Loucy (cell line): ENCODE measurements around the gene PDLIM7.

ENCODE experiments used
- H2AFZ ChIP-seq: fragments of 200-600 bp; sonication (generic); 2 replicates; pipeline ENCODE4 v1.6.0; 2016; ENCODE audit warnings: antibody characterized with exemption, mild to moderate bottlenecking, low read length, moderate library complexity
- H3F3A ChIP-seq: fragments of 200-600 bp; 2 replicates; pipeline ENCODE4 v1.6.0; 2016; ENCODE audit warnings: antibody characterized with exemption, low read depth, mild to moderate bottlenecking
- H3K27me3 ChIP-seq: fragments of 200-600 bp; sonication (generic); 2 replicates; pipeline ENCODE4 v1.6.1; 2014; ENCODE audit warnings: low read length, mild to moderate bottlenecking; ENCODE audit not compliant: insufficient read depth, poor library complexity, severe bottlenecking
- H3K36me3 ChIP-seq: fragments of 200-600 bp; sonication (generic); 2 replicates; pipeline ENCODE4 v1.6.1; 2016; ENCODE audit warnings: low read length; ENCODE audit not compliant: insufficient read depth
- H3K4me1 ChIP-seq: fragments of 200-600 bp; sonication (generic); 2 replicates; pipeline ENCODE4 v1.5.1; 2014; ENCODE audit warnings: low read length, mild to moderate bottlenecking; ENCODE audit not compliant: insufficient read depth, poor library complexity, severe bottlenecking
- H3K4me2 ChIP-seq: fragments of 200-600 bp; sonication (generic); 2 replicates; pipeline ENCODE4 v1.6.0; 2014; ENCODE audit warnings: antibody characterized with exemption, low read length, low read depth, mild to moderate bottlenecking; ENCODE audit not compliant: poor library complexity, severe bottlenecking
- H3K4me3 ChIP-seq: fragments of 200-600 bp; sonication (generic); 2 replicates; pipeline ENCODE4 v1.5.1; 2014; ENCODE audit warnings: low read length, mild to moderate bottlenecking, mixed read lengths; ENCODE audit not compliant: poor library complexity, severe bottlenecking
- H3K79me2 ChIP-seq: fragments of 200-600 bp; sonication (generic); 2 replicates; pipeline ENCODE4 v1.6.1; 2014; ENCODE audit warnings: low read length; ENCODE audit not compliant: insufficient read depth
- H3K9ac ChIP-seq: fragments of 200-600 bp; sonication (generic); 2 replicates; pipeline ENCODE4 v1.6.0; 2014; ENCODE audit warnings: mild to moderate bottlenecking, low read depth, low read length, moderate library complexity; ENCODE audit not compliant: poor library complexity, severe bottlenecking
- H3K9me2 ChIP-seq: fragments of 200-600 bp; sonication (generic); replicated peaks from 2 replicates; pipeline ENCODE4 v1.6.1; 2016; ENCODE audit warnings: low read depth, low read length, mixed read lengths
- H3K9me3 ChIP-seq: fragments of 200-600 bp; sonication (generic); 2 replicates; pipeline ENCODE4 v1.6.1; 2014; ENCODE audit warnings: mild to moderate bottlenecking, antibody characterized with exemption, low read length, low read depth; ENCODE audit not compliant: insufficient read depth
- H4K20me1 ChIP-seq: fragments of 200-600 bp; sonication (generic); 2 replicates; pipeline ENCODE4 v1.6.0; 2014; ENCODE audit warnings: antibody characterized with exemption, low read length, mild to moderate bottlenecking; ENCODE audit not compliant: insufficient read depth, poor library complexity, severe bottlenecking
- CTCF ChIP-seq: fragments of 200-600 bp; sonication (generic); conservative IDR thresholded peaks from 2 replicates; pipeline ENCODE4 v1.5.1; 2014; ENCODE audit warnings: mild to moderate bottlenecking, antibody characterized with exemption, low read length
- EZH2phosphoT487 ChIP-seq: fragments of 200-600 bp; IDR thresholded peaks from 2 replicates; pipeline ENCODE4 v1.6.1; 2018; ENCODE audit warnings: antibody characterized with exemption, mild to moderate bottlenecking, moderate library complexity, borderline replicate concordance

The PDLIM7 gene

GRCh38 chr5:177440211-177440989 is 57.0 kb downstream of the PDLIM7 start:
- Histone ChIP-seq H3K9ac (no peak overlapping the region), H3F3A (no peaks in the 10 kb centered on the region), H3K4me3 (no peak overlapping the region), H3K4me1 (no peaks in the 10 kb centered on the region), H3K4me2 (no peak overlapping the region), H3K9me2 (no peaks in the 10 kb centered on the region), H3K36me3 (peaks cover 4% of the 10 kb centered on the region; the same call in 1 of the 2 replicates), H4K20me1 (no peaks in the 10 kb centered on the region), H3K9me3 (no peaks in the 10 kb centered on the region), H3K79me2 (no peaks in the 10 kb centered on the region), H3K27me3 (no peaks in the 10 kb centered on the region), H2AFZ (no peak overlapping the region)
- no peak for TF ChIP-seq EZH2phosphoT487
- TF ChIP-seq CTCF: no peak

GRCh38 chr5:177439518-177440053 is 57.8 kb downstream of the PDLIM7 start:
- H3K4me1 ChIP-seq: no peaks in the 10 kb centered on the region
- no peak overlapping the region for H2AFZ ChIP-seq
- H3K9me2 ChIP-seq: no peaks in the 10 kb centered on the region
- no peaks in the 10 kb centered on the region for H3F3A ChIP-seq
- H3K27me3 ChIP-seq: no peaks in the 10 kb centered on the region
- no peak overlapping the region for H3K4me3 ChIP-seq
- no peaks in the 10 kb centered on the region for H3K9me3 ChIP-seq
- H3K9ac ChIP-seq: no peak overlapping the region
- H3K36me3 ChIP-seq: peaks cover 10% of the 10 kb centered on the region; the same call in 1 of the 2 replicates
- TF ChIP-seq CTCF (no peak), EZH2phosphoT487 (no peak)
- H3K79me2 ChIP-seq: no peaks in the 10 kb centered on the region
- no peaks in the 10 kb centered on the region for H4K20me1 ChIP-seq
- no peak overlapping the region for H3K4me2 ChIP-seq

DNA sequence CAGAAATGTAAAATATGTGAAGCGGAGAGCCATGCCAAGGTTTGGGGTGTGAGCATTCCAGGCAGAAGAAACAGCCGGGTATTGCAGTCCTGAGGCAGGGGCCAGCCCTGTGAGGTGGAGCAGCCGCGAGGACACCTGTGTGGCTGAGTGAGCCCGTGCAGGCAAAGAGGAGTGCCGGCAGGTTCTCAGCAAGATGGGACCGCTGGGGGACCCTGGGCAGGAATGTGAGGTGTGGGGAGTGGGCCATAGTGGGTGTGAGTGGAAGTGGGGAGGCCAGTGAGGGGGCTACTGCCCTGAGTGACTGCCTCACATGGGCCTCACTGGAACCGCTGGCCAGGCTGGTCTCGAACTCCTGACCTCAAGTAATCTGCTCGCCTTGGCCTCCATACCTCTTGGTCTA is 58.9 kb downstream of the PDLIM7 start:
- peaks cover 3% of the 10 kb centered on the region; the same call in 1 of the 2 replicates for H3K79me2 ChIP-seq
- H3K36me3 ChIP-seq: peaks cover 22% of the 10 kb centered on the region; the same call in 1 of the 2 replicates
- no peaks in the 10 kb centered on the region for H3K9me2 ChIP-seq
- H3K4me3 ChIP-seq: no peak overlapping the region
- H3K9me3 ChIP-seq: no peaks in the 10 kb centered on the region
- no peaks in the 10 kb centered on the region for H3K27me3 ChIP-seq
- no peak overlapping the region for H2AFZ ChIP-seq
- H4K20me1 ChIP-seq: no peaks in the 10 kb centered on the region
- no peak overlapping the region for H3K4me2 ChIP-seq
- H3K9ac ChIP-seq: no peak overlapping the region
- no peaks in the 10 kb centered on the region for H3K4me1 ChIP-seq
- TF ChIP-seq EZH2phosphoT487 (no peak), CTCF (no peak)
- H3F3A ChIP-seq: no peaks in the 10 kb centered on the region
